H1 (cell line): ENCODE results near the gene POLE4. TPM values are rescaled to one million over a fixed set of nuclear protein-coding genes. Genes with fewer than 3 reads are reported as not detected.

Source experiments
- EGR1 ChIP-seq: IDR thresholded peaks from 2 replicates; pipeline ENCODE4 v1.6.1; 2011; ENCODE audit warnings: low read depth, low read length, borderline replicate concordance
- GTF2F1 ChIP-seq: IDR thresholded peaks from 2 replicates; pipeline ENCODE4 v1.6.1; 2012; ENCODE audit warnings: low read depth, low read length, improper control_type of control experiment, borderline replicate concordance
- JUND ChIP-seq: IDR thresholded peaks from 2 replicates; pipeline ENCODE4 v1.6.1; 2011; ENCODE audit warnings: mild to moderate bottlenecking, improper control_type of control experiment, low read length
- SIN3A ChIP-seq, 2 experiments: IDR thresholded peaks in 1 of 2; conservative IDR thresholded peaks in 1 of 2; 2 replicates each; pipeline ENCODE4 v1.6.1; 2011 to 2012; ENCODE audit warnings: low read length in 2 of 2, improper control_type of control experiment in 1 of 2, low read depth in 1 of 2, mild to moderate bottlenecking in 1 of 2
- SIRT6 ChIP-seq: IDR thresholded peaks from one replicate; pipeline ENCODE4 v1.7.1; 2012; ENCODE audit warnings: low read length, inconsistent platforms
- TEAD4 ChIP-seq: IDR thresholded peaks from 2 replicates; pipeline ENCODE4 v1.6.1; 2012; ENCODE audit warnings: low read depth, low read length, inconsistent platforms, mixed read lengths
- polyA plus RNA-seq, 7 experiments: library from polyadenylated mRNA; depleted of rRNA in 3 of 7; stranded (reverse) in 5 of 7; unstranded in 2 of 7; fragments of >200 nt in 5 of 7; fragments of 200-250 nt in 2 of 7; gene quantifications; 1 replicate in 5 of 7; 2 replicates in 1 of 7; 4 replicates in 1 of 7; pipeline versions ENCODE4 v1.2.1 to v1.2.3, GENCODE V29; 2011 to 2013; ENCODE audit warnings: missing spikeins in 2 of 7, mixed read lengths in 2 of 7
- total RNA-seq: library from RNA; stranded (reverse); fragmentation: NEBNext Ultra II Directional; extraction: Animal tissue kit (Norgen Biotek cat#: 25700); gene quantifications from 2 replicates; pipeline ENCODE4 v1.2.1, GENCODE V29; 2021
- TF ChIP-seq, protein P1 (sequence below): fragments of 300-600 bp; sonication (generic); IDR thresholded peaks from 2 replicates; pipeline ENCODE4 v1.7.1; 2012; ENCODE audit warnings: low read length, moderate library complexity, mild to moderate bottlenecking, inconsistent platforms; ENCODE audit not compliant: insufficient replicate concordance
- TF ChIP-seq, protein P2 (sequence below), 3 experiments: IDR thresholded peaks; 1 replicate in 2 of 3; 2 replicates in 1 of 3; pipeline versions ENCODE4 v1.5.1 to v1.6.1; 2011; ENCODE audit warnings: low read length in 3 of 3, mild to moderate bottlenecking in 3 of 3, inconsistent platforms in 2 of 3, low read depth in 1 of 3, moderate library complexity in 1 of 3; ENCODE audit not compliant: insufficient read depth in 1 of 3; ENCODE audit errors: control extremely low read depth in 1 of 3

The POLE4 gene
- total and polyA plus RNA-seq, 2 of the 8 experiments (the other 6 are each of a cell fraction or from before 2014, with no cell fraction given), result 16.7 to 44.7 TPM

DNA sequence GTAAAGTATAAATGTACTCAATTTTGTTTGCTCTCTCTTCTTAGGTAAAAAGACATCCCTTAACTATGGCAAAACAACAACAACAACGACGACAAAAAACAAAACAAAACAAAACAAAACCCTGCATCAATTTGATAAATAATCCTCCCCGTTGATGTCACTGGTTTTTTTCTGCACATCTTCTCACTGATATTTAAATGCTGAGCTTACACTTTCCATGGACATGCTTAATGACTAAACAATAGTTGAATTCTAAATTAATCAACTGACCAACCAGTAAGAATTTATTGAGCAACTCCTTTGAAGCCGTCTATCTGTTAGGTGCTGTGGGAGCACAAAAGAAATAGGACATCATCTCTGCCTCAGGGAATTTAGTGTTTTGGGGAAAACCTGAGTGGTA, 20.2 kb upstream of the POLE4 start (continued):
- TF ChIP-seq, protein P1, sequence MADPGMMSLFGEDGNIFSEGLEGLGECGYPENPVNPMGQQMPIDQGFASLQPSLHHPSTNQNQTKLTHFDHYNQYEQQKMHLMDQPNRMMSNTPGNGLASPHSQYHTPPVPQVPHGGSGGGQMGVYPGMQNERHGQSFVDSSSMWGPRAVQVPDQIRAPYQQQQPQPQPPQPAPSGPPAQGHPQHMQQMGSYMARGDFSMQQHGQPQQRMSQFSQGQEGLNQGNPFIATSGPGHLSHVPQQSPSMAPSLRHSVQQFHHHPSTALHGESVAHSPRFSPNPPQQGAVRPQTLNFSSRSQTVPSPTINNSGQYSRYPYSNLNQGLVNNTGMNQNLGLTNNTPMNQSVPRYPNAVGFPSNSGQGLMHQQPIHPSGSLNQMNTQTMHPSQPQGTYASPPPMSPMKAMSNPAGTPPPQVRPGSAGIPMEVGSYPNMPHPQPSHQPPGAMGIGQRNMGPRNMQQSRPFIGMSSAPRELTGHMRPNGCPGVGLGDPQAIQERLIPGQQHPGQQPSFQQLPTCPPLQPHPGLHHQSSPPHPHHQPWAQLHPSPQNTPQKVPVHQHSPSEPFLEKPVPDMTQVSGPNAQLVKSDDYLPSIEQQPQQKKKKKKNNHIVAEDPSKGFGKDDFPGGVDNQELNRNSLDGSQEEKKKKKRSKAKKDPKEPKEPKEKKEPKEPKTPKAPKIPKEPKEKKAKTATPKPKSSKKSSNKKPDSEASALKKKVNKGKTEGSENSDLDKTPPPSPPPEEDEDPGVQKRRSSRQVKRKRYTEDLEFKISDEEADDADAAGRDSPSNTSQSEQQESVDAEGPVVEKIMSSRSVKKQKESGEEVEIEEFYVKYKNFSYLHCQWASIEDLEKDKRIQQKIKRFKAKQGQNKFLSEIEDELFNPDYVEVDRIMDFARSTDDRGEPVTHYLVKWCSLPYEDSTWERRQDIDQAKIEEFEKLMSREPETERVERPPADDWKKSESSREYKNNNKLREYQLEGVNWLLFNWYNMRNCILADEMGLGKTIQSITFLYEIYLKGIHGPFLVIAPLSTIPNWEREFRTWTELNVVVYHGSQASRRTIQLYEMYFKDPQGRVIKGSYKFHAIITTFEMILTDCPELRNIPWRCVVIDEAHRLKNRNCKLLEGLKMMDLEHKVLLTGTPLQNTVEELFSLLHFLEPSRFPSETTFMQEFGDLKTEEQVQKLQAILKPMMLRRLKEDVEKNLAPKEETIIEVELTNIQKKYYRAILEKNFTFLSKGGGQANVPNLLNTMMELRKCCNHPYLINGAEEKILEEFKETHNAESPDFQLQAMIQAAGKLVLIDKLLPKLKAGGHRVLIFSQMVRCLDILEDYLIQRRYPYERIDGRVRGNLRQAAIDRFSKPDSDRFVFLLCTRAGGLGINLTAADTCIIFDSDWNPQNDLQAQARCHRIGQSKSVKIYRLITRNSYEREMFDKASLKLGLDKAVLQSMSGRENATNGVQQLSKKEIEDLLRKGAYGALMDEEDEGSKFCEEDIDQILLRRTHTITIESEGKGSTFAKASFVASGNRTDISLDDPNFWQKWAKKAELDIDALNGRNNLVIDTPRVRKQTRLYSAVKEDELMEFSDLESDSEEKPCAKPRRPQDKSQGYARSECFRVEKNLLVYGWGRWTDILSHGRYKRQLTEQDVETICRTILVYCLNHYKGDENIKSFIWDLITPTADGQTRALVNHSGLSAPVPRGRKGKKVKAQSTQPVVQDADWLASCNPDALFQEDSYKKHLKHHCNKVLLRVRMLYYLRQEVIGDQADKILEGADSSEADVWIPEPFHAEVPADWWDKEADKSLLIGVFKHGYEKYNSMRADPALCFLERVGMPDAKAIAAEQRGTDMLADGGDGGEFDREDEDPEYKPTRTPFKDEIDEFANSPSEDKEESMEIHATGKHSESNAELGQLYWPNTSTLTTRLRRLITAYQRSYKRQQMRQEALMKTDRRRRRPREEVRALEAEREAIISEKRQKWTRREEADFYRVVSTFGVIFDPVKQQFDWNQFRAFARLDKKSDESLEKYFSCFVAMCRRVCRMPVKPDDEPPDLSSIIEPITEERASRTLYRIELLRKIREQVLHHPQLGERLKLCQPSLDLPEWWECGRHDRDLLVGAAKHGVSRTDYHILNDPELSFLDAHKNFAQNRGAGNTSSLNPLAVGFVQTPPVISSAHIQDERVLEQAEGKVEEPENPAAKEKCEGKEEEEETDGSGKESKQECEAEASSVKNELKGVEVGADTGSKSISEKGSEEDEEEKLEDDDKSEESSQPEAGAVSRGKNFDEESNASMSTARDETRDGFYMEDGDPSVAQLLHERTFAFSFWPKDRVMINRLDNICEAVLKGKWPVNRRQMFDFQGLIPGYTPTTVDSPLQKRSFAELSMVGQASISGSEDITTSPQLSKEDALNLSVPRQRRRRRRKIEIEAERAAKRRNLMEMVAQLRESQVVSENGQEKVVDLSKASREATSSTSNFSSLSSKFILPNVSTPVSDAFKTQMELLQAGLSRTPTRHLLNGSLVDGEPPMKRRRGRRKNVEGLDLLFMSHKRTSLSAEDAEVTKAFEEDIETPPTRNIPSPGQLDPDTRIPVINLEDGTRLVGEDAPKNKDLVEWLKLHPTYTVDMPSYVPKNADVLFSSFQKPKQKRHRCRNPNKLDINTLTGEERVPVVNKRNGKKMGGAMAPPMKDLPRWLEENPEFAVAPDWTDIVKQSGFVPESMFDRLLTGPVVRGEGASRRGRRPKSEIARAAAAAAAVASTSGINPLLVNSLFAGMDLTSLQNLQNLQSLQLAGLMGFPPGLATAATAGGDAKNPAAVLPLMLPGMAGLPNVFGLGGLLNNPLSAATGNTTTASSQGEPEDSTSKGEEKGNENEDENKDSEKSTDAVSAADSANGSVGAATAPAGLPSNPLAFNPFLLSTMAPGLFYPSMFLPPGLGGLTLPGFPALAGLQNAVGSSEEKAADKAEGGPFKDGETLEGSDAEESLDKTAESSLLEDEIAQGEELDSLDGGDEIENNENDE, result no peak
- TF ChIP-seq GTF2F1, result no peak
- no peak for TF ChIP-seq EGR1
- TF ChIP-seq TEAD4, result no peak
- TF ChIP-seq SIRT6, result no peak
- TF ChIP-seq, protein P2, sequence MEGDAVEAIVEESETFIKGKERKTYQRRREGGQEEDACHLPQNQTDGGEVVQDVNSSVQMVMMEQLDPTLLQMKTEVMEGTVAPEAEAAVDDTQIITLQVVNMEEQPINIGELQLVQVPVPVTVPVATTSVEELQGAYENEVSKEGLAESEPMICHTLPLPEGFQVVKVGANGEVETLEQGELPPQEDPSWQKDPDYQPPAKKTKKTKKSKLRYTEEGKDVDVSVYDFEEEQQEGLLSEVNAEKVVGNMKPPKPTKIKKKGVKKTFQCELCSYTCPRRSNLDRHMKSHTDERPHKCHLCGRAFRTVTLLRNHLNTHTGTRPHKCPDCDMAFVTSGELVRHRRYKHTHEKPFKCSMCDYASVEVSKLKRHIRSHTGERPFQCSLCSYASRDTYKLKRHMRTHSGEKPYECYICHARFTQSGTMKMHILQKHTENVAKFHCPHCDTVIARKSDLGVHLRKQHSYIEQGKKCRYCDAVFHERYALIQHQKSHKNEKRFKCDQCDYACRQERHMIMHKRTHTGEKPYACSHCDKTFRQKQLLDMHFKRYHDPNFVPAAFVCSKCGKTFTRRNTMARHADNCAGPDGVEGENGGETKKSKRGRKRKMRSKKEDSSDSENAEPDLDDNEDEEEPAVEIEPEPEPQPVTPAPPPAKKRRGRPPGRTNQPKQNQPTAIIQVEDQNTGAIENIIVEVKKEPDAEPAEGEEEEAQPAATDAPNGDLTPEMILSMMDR (IDR thresholded peaks at IDR 0.05; ENCODE audit: control extremely low read depth in 1 of 3, insufficient read depth in 1 of 3, low read depth in 1 of 3, low read length in 3 of 3), result no peak
- TF ChIP-seq JUND, result no peak
- TF ChIP-seq SIN3A (conservative IDR thresholded peaks at IDR 0.05 in 1 of 2, IDR thresholded peaks at IDR 0.05 in 1 of 2; ENCODE audit: low read depth in 1 of 2, low read length in 2 of 2), result no peak
- TF ChIP-seq, all 59 proteins: peak for 0
